ENCODE data around the gene PROZ.

GRCh38 chr13:113142876-113143275 is 15.6 kb upstream of the PROZ start:
- TF ChIP-seq CTCF (IDR thresholded peaks at IDR 0.05) (no peak), EZH2 (IDR thresholded peaks at IDR 0.05; ENCODE audit: borderline replicate concordance, insufficient read depth, low read depth, low read length, poor library complexity, severe bottlenecking) (no peak)
